Stimulated activated CD8-positive, alpha-beta memory T cell treated with anti-CD3 and anti-CD28 coated beads, Interleukin-15, amount 100 ng/mL, for 48 hours (primary cell): Measurements from ENCODE around the gene SAPCD2.

Experiments used
- DNase-seq, 2 donors: peaks; one replicate each; pipeline ENCODE4 v3.0.0-alpha.2; 2020; ENCODE audit warnings: low read depth in 2 of 2

Gene SAPCD2

GRCh38 chr9:137082222-137082924 lies 12.0 kb upstream of the SAPCD2 start:
- DNase-seq: no peak

DNA sequence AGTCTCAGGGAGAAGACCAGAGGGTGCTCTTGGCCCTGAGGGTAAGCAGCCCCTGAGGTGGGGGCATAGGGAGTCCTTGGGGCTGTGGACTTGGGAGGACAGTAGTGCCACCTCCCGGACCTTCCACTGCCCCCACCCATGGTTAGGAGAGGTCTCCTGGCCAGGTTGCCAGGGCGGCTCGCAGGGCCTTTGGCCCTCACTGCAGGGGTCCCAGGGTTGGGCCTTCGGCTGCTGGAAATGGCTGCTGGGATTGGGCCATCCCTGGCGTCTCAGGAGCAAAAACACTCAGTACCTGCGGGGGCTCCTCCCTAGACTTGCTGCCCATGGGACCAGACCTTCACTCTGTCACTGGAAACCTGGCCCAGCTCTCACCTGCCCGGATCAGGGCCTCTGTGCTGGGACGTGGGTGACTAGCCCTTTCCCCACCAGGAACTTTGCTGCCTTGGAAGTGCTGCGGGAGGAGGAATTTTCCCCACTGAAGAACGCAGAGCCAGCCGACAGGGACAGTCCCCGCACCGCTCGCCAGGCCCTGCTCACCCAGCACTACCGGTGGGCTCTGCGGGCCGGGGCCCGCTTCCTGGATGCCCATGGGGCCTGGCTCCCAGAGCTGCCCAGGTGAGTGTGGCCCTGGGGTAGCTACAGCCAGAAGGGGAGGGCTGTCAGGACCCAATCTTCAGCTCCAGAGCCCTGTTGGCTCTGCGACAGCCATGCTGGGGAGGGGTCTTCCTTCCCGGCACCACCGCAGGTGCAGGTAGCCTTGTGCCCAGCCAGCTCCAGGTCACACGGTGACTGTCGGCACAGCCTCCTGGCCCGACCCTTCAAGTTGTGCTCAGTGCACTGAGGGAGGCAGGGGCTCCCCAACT lies 10.1 kb upstream of the SAPCD2 start:
- DNase-seq: no peak

DNA sequence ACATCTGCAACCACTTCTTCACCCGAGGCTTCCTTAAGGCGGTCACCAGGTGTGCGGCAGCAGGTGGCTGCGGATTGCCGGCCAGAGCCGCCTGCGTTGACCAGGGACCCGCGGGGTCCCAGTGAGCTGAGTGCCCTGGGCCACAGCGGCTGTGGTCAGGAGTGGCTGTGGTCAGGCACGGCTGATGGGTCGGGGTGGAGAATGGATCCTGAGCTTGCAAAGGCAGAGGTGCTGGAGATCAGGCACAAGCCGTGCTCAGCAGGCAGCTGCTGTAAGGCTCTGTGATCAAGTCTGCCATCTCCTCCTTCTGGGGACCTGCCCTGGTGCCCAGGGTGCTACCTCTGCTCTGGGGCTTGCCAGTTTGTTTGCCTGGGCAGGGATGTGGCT lies 9.0 kb upstream of the SAPCD2 start:
- no peak for DNase-seq

GRCh38 chr9:137078701-137079400 lies 8.5 kb upstream of the SAPCD2 start:
- no peak for DNase-seq

- DNase-seq: peak in 1 of 2 donors; percentile 44
Measured at GRCh38 chr9:137077758-137078693, 7.7 kb upstream of the SAPCD2 start.

GRCh38 chr9:137077010-137077747 lies 6.8 kb upstream of the SAPCD2 start, which contains the start of gene UAP1L1:
UAP1L1 (plus strand) TSS chr9:137077517; CDS start chr9:137077533, 16 bp downstream.
- peak in 1 of 2 donors; percentile 50 for DNase-seq

GRCh38 chr9:137076636-137077009 lies 6.3 kb upstream of the SAPCD2 start:
- DNase-seq: no peak

DNA sequence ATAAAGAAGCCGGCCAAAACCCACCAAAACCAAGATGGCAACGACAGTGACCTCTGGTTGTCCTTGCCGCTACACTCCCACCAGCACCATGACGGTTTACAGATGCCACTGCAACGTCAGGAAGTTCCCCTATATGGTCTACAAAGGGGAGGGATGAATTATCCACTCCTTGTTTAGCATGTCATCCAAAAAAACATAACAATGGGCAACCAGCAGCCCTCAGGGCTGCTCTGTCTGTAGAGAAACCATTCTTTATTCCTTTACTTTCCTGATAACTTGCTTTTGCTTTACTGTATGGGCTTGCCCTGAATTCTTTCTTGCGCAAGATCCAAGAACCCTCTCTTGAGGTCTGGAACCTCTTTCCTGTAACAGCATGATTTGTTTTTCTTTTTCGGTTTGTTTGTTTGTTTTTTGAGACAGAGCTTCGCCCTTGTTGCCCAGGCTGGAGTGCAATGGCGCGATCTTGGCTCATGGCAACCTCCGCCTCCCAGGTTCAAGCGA lies 5.0 kb upstream of the SAPCD2 start:
- no peak for DNase-seq

DNA sequence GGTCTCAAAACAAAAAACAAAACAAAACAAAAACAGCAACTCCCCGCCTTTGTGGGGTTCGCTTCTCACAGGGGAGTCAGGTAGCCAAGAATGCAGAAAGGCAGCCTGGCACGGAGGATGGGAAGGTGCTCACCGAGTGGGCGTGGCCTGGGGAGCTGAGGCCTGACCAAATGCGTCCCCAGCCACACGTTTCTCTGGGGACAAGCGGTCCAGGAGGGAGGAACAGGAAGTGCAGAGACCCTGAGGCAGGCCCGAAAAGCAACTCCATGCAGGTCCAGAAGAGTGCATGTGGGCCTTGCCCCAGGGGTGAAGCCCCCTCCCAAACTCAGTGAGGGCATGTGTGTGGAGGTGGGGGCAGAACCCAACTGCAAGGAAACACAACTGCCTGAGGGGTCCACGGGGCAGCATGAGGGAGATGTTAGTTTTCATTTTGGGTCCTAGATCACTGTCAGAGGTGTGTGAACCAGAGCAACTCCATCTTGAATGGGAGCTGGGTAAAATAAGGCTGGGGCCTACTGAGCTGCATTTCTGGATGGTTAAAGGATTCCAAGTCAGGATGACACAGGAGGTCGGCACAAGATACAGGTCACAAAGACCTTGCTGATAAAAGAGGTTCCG lies 4.4 kb upstream of the SAPCD2 start:
- no peak for DNase-seq

DNA sequence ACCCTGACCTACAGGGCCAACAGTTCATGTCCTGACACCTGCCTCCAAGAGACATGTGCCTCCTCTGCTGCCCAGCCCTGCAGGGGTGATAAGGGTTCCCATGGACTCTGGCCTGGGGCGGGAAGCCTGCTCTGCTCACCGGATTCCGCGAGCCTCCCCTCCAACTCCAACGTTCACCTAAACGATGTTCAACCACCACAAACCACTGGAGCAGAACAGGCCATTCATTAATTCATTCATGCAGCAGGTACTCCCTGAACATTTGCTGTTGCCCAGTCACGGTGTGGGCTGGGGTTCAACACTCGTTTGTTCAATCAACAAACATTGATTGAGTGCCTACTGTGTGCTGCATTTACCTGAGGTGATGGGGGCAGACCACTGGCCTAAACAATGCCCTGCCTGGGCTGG lies 3.6 kb upstream of the SAPCD2 start:
- no peak for DNase-seq

DNA sequence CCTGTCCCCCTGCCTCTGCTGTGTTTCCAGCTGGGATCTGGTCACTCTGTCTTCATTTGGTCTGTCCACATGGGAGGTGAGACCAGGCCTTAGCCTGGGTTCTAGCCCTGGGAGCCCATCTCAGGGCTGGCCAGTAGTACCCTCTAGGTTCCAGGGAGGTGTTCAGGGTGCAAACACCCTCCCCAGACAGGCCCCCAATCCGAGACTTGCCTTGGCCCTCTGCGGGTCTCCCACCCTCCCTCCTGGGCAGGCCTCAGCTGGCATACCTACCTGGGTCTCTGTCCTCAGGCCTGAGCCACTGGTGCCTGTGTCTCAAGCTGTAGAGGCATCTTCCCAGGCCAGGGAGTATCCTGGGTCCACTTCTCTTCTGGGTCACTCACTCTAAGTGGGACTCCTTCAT lies 925 bp upstream of the SAPCD2 start:
- DNase-seq: no peak

- DNase-seq: no peak
Measured at GRCh38 chr9:137070906-137071275, 534 bp upstream of the SAPCD2 start.

- DNase-seq: no peak
Measured at GRCh38 chr9:137069508-137070091, 757 bp downstream of the SAPCD2 start.

GRCh38 chr9:137068539-137069507 lies 1.5 kb downstream of the SAPCD2 start:
- no peak for DNase-seq

DNA sequence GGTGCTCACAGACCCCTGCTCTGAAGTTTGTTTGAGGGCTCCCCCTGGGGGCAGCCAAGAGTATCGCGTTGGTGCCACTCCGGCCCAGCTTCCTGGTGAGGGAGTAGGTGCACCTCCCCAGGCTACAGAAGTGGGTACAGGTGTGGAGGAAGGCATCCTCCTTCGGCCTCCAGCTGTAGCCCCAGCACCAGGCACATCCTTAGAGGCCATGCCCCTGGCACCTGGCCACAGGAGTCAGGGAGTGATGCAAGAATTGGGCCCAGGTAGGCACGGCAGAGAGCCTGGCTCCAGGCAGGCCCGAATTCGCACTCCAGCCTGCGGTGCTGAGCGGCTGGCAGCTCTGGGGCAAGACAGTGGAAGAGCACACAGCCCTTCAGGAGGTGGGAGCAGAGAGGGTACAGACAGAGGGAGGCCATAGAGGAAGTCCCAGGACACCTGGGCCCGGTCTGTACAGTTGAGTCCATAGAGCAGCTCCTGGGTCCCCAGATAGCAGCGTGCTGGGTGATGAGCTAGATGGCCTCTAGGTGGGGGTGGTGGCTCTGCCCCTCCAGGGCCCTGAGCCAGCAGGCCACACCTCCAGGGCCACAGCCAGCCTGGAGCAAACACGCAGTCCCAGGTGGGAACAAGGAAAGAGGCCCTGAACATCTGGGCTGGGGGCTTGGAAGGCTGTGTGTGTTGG lies 2.4 kb downstream of the SAPCD2 start:
- peak; percentile 72 to 75 for DNase-seq

GRCh38 chr9:137066096-137066861 lies 4.1 kb downstream of the SAPCD2 start:
- no peak for DNase-seq

- DNase-seq: no peak
Measured at GRCh38 chr9:137065336-137065967, 4.9 kb downstream of the SAPCD2 start.
